GM08714 (cell line): ENCODE results near the gene PARP3.

Experiments
- H3K4me3 ChIP-seq: fragments of 200-500 bp; sonication (Bioruptor generic); 2 replicates; pipeline ENCODE4 v1.5.1; 2014; ENCODE audit warnings: mild to moderate bottlenecking, low read length, inconsistent platforms
- ZNF274 ChIP-seq: IDR thresholded peaks from 2 replicates; pipeline ENCODE4 v1.6.1; 2012; ENCODE audit warnings: mild to moderate bottlenecking, low read depth, low read length

PARP3 gene

GRCh38 chr3:51963951-51964451 lies 21.8 kb downstream of the PARP3 start:
- no peak overlapping the region for H3K4me3 ChIP-seq
- TF ChIP-seq ZNF274, result no peak

- H3K4me3 ChIP-seq, result no peak overlapping the region
- no peak for TF ChIP-seq ZNF274
These were observed 22.4 kb downstream of the PARP3 start for GRCh38 chr3:51964521-51964920.

DNA sequence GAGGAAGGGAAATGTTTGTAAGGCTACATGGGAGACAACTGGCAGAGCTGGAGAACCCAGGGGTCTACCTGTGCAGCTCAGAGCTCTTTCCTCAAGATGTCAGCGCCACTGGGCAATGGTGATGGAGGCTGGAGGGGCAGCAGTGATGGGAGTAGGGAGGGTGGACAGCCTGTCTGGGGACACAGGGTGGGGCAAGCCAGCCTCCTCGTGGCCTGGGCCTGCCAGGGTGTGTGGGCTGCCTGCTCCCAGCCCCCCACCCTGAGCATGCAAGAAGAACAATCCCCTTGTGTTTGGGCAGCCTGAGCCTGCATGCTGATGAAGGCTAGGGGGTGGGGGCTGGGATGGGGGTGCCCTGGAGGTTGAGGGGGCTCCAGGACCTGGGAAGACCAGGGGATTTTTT lies 23.9 kb downstream of the PARP3 start:
- H3K4me3 ChIP-seq, result no peak overlapping the region
- no peak for TF ChIP-seq ZNF274

DNA sequence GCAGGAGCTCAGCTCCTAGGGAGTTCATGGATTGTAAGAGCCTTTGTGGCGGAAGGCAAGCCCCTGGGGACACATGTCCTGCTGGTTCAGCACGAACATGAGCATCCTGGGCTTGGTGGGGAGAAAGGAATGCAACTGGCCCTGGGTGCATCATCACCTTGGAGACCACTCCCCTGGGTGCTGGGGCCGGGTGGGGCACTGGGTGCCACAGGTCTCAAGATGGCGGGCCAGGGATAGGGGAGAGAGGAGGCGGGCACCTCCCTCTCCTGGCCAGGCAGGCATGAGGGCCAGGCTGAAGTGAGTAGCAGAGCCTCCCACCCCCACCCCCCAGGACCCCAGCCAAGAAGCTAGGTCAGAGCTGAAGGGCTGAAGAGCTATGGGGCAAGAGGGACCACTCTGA lies 24.3 kb downstream of the PARP3 start:
- no peak for TF ChIP-seq ZNF274
- H3K4me3 ChIP-seq, result no peak overlapping the region

DNA sequence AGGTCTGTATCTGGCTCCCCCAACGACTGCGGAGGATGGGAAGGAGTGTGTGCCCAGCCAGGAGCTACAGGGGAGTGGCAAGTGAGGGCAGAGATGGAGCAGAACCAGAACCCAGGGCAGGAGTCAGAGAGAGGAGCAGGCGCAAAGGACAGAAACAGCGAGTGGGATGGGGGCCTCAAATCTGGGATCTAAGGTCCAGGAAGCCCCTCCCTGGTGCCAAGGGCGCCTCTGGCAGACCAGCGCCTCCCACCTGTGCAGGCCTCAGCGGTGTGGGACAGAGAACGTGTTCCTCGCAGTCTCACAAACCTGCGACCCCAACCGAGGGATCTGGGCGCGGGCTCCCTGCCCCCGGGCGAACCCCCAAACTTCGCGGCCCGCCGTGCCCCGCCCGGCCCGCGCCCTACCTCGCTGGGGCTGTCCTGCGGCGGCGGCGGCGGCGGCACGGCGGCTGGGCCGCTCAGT lies 24.8 kb downstream of the PARP3 start:
- TF ChIP-seq ZNF274, result no peak
- peak overlapping the region; percentile 61; the same call in 1 of the 2 replicates for H3K4me3 ChIP-seq

- TF ChIP-seq ZNF274, result no peak
- peak within 1 kb of the TSS; percentile 61; the same call in 1 of the 2 replicates for H3K4me3 ChIP-seq
These were observed 25.4 kb downstream of the PARP3 start, which contains the start of gene PCBP4 for GRCh38 chr3:51967384-51968169. Gene PCBP4 (minus strand): TSS chr3:51967454. CDS start chr3:51961240, 6,214 bp downstream.

GRCh38 chr3:51968170-51968775 lies 26.1 kb downstream of the PARP3 start:
- TF ChIP-seq ZNF274, result no peak
- peak overlapping the region; percentile 49; the same call in 1 of the 2 replicates for H3K4me3 ChIP-seq

DNA sequence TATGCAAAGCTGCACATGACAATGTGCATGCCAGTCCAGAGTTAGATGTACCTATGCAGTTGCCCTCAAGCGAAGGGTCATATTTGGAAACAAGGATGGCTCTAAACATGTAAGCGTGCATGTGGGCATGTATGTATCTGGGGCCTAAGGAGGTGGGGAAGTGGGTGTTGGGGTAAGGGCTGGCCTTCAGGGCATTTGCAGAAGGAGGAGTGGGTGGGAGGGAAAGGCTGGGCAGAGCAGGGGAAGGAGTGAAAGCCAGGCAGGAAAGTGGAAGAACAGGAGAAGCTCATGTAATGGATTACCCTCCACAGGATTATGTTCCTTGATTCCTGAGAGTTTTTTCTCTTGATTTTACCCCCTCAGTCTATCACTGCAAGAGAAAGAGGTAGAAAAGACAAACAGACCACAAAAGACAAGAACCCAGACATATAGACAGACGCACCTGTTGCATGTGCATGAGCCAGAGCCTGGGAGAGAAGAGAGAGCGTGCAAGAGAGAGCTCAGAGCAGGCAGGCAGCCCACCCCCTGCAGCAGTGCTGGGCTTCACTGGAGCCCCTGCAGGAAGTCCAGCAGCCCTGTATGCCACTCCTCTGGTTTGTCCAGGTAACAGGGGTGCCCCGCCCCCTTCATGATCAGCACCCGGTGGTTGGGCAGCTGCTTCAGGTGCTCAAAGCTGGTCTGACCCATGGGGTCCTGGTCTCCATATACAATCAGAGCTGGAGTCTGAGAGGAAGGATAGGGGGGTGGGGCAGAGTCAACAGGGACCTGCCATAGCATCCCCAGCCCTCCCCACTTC lies 26.9 kb downstream of the PARP3 start:
- H3K4me3 ChIP-seq, result no peak overlapping the region
- TF ChIP-seq ZNF274, result no peak

DNA sequence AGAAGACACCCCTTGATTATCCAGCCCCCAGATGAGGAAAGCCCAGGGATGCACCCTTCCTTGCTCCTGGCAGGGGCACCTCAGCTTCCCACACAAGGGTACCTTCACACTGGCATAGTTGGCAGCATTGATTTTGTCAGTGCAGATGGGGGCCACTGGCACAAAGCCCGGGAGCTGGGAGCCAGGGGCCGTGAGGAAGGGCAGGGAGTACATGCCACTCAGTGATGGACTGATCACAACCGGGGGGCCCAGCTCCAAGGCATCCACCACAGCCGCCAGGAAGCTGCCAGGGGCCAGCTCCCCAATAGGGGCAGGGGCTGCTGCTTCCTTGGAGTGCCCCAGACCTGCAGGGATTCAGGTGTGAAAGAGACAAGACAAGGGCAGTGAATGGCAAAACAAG lies 27.7 kb downstream of the PARP3 start:
- no peak for TF ChIP-seq ZNF274
- H3K4me3 ChIP-seq, result no peak overlapping the region

DNA sequence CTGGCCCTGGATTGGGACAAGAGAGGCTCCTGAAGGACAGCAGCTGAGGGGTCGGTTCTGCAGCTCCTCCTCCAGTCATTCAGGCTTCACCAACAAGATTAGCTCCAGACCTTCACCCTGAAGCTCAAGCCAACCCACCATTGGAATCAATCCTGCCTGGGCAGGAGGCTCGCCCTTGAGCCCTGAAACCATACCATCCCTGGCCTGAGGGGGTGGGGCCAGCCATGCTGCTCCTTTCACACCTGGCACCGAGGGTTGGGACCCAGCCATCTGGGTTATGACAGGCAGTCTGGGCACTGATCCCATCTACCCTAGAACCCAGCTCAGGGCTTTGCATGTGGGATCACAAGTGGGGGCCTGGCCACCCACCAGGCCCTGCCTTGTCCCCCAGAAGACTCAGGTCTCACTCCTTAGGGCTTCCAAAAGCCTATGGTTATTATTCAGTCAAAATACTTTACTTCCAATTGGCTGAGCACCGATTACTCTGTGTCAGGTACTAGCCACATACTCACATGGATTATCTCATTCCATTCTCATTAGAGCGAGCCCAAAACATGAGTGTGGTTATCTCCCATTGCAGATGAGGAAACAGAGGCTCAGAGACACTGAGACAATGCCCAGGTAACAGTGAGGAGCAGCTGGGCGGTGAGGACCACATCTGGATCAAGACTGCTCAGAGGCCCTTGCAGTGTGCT lies 28.6 kb downstream of the PARP3 start:
- no peak overlapping the region for H3K4me3 ChIP-seq
- TF ChIP-seq ZNF274, result no peak

GRCh38 chr3:51971350-51971749 lies 29.2 kb downstream of the PARP3 start:
- no peak for TF ChIP-seq ZNF274
- H3K4me3 ChIP-seq, result no peak overlapping the region

DNA sequence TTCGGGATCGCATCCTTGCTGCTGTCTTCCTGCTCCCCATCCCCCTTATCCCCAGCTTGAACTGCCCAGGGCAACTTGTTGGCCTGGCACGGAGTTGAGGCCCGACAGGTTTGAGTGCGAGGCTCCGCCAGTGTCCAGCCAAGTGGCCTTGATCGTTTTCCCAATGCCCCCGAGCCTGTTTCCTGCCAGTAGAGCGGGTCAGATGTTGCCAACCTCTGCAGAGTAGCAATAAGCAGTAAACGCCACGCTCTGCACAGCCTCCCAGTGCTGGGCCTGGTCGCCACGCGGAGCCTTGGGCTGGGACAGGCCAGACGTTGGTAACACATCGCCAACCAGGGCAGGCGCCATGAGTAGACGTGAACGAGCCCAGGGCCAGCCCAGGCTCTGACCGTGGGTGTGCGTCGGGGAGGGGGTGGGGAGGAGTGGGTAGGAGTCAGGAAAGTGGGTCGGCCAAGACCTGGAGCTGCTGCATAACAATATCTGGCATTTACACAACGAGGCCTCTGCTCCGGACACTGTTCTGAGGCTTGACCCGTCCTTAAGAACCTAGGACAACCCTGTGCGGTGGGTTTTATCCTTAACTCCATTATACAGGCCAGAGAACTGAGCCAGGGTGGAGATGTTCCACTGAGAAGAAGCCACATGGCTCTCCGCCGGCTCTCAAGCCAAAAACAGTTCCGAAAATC lies 32.3 kb downstream of the PARP3 start:
- no peak for TF ChIP-seq ZNF274
- H3K4me3 ChIP-seq, result peak overlapping the region; percentile 64; the same call in 1 of the 2 replicates
